Peyer's patch (tissue), 4 donors: ENCODE results near the gene NEU1.

Experiments used
- POLR2A ChIP-seq, 2 donors: fragments of 450-650 bp; IDR thresholded peaks; one replicate each; pipeline ENCODE4 v1.5.1; 2017; ENCODE audit warnings: antibody characterized with exemption in 2 of 2, mild to moderate bottlenecking in 2 of 2, moderate library complexity in 2 of 2
- TF ChIP-seq, protein P1 (sequence below), 6 experiments: fragments of 450-650 bp in 4 of 6; fragments of 200-600 bp in 2 of 6; sonication (generic) in 1 of 6; IDR thresholded peaks; one replicate each; pipeline ENCODE4 v1.5.1; 2017 to 2019; ENCODE audit warnings: antibody characterized with exemption in 6 of 6, mild to moderate bottlenecking in 3 of 6, moderate library complexity in 1 of 6

DNA sequence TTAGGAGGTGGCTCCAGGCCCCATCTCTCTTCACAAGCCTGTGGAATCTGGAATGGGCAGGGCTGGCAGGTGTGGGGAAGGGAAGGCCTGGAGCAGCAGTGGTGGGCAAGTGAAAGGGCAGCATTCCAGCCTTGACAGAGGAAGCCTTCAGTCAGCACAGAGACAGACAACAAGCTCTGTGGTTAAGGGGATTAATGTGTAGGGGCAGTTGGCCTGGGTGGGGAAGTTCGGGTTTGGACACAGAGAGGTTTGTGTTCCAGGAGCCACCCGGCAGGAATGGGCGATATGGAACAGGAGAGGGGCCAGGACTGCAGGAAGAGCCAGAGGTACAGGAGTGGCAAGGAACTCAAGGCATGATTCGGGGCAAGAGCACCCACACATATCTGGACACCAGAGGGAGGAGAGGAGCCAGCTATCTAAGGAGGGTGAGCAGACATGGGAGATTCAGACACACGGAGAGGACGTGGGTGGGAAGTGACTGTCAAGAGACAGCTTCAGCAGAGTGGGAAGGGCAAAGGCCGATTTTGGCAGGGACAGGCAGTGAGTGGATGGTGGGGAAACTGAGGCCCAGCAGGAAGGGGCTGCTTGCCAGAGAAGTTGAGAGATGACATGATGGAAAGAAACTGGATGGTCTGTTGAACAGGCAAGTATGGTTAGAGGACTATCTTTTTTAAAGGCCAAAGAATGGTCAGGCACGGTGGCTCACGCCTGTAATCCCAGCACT is 18.7 kb upstream of the NEU1 start:
- TF ChIP-seq, protein P1, sequence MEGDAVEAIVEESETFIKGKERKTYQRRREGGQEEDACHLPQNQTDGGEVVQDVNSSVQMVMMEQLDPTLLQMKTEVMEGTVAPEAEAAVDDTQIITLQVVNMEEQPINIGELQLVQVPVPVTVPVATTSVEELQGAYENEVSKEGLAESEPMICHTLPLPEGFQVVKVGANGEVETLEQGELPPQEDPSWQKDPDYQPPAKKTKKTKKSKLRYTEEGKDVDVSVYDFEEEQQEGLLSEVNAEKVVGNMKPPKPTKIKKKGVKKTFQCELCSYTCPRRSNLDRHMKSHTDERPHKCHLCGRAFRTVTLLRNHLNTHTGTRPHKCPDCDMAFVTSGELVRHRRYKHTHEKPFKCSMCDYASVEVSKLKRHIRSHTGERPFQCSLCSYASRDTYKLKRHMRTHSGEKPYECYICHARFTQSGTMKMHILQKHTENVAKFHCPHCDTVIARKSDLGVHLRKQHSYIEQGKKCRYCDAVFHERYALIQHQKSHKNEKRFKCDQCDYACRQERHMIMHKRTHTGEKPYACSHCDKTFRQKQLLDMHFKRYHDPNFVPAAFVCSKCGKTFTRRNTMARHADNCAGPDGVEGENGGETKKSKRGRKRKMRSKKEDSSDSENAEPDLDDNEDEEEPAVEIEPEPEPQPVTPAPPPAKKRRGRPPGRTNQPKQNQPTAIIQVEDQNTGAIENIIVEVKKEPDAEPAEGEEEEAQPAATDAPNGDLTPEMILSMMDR (IDR thresholded peaks at IDR 0.05), result no peak
- TF ChIP-seq POLR2A (IDR thresholded peaks at IDR 0.05), result no peak
